Loucy (cell line): ENCODE results near the gene C20orf173.

ENCODE experiments used
- H2AFZ ChIP-seq: fragments of 200-600 bp; sonication (generic); 2 replicates; pipeline ENCODE4 v1.6.0; 2016; ENCODE audit warnings: antibody characterized with exemption, mild to moderate bottlenecking, low read length, moderate library complexity
- H3F3A ChIP-seq: fragments of 200-600 bp; 2 replicates; pipeline ENCODE4 v1.6.0; 2016; ENCODE audit warnings: antibody characterized with exemption, low read depth, mild to moderate bottlenecking
- H3K27me3 ChIP-seq: fragments of 200-600 bp; sonication (generic); 2 replicates; pipeline ENCODE4 v1.6.1; 2014; ENCODE audit warnings: low read length, mild to moderate bottlenecking; ENCODE audit not compliant: insufficient read depth, poor library complexity, severe bottlenecking
- H3K36me3 ChIP-seq: fragments of 200-600 bp; sonication (generic); 2 replicates; pipeline ENCODE4 v1.6.1; 2016; ENCODE audit warnings: low read length; ENCODE audit not compliant: insufficient read depth
- H3K4me1 ChIP-seq: fragments of 200-600 bp; sonication (generic); 2 replicates; pipeline ENCODE4 v1.5.1; 2014; ENCODE audit warnings: low read length, mild to moderate bottlenecking; ENCODE audit not compliant: insufficient read depth, poor library complexity, severe bottlenecking
- H3K4me2 ChIP-seq: fragments of 200-600 bp; sonication (generic); 2 replicates; pipeline ENCODE4 v1.6.0; 2014; ENCODE audit warnings: antibody characterized with exemption, low read length, low read depth, mild to moderate bottlenecking; ENCODE audit not compliant: poor library complexity, severe bottlenecking
- H3K4me3 ChIP-seq: fragments of 200-600 bp; sonication (generic); 2 replicates; pipeline ENCODE4 v1.5.1; 2014; ENCODE audit warnings: low read length, mild to moderate bottlenecking, mixed read lengths; ENCODE audit not compliant: poor library complexity, severe bottlenecking
- H3K79me2 ChIP-seq: fragments of 200-600 bp; sonication (generic); 2 replicates; pipeline ENCODE4 v1.6.1; 2014; ENCODE audit warnings: low read length; ENCODE audit not compliant: insufficient read depth
- H3K9ac ChIP-seq: fragments of 200-600 bp; sonication (generic); 2 replicates; pipeline ENCODE4 v1.6.0; 2014; ENCODE audit warnings: mild to moderate bottlenecking, low read depth, low read length, moderate library complexity; ENCODE audit not compliant: poor library complexity, severe bottlenecking
- H3K9me2 ChIP-seq: fragments of 200-600 bp; sonication (generic); replicated peaks from 2 replicates; pipeline ENCODE4 v1.6.1; 2016; ENCODE audit warnings: low read depth, low read length, mixed read lengths
- H3K9me3 ChIP-seq: fragments of 200-600 bp; sonication (generic); 2 replicates; pipeline ENCODE4 v1.6.1; 2014; ENCODE audit warnings: mild to moderate bottlenecking, antibody characterized with exemption, low read length, low read depth; ENCODE audit not compliant: insufficient read depth
- H4K20me1 ChIP-seq: fragments of 200-600 bp; sonication (generic); 2 replicates; pipeline ENCODE4 v1.6.0; 2014; ENCODE audit warnings: antibody characterized with exemption, low read length, mild to moderate bottlenecking; ENCODE audit not compliant: insufficient read depth, poor library complexity, severe bottlenecking
- CTCF ChIP-seq: fragments of 200-600 bp; sonication (generic); conservative IDR thresholded peaks from 2 replicates; pipeline ENCODE4 v1.5.1; 2014; ENCODE audit warnings: mild to moderate bottlenecking, antibody characterized with exemption, low read length
- EZH2phosphoT487 ChIP-seq: fragments of 200-600 bp; IDR thresholded peaks from 2 replicates; pipeline ENCODE4 v1.6.1; 2018; ENCODE audit warnings: antibody characterized with exemption, mild to moderate bottlenecking, moderate library complexity, borderline replicate concordance

C20orf173 gene

DNA sequence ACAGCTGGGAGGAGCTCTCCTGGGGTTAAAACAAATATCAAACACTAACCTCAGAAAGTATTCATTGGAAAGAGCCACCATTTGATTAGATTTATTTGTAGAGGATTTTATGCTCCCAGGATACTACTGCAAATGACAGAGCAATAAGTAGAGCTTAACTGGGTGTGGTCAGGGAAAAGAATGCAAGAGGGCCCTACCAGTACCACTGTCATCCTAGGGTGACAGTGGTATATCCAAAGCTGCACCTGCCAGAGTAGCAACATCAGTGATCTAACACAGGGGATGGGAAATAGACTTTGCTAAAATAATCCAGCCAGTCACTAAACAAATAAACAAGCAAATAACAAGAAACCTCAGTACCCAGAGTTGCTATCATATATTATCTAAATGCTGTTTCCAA, 42.1 kb upstream of the C20orf173 start:
- H4K20me1 ChIP-seq, result no peaks in the 10 kb centered on the region
- no peaks in the 10 kb centered on the region for H3K9me3 ChIP-seq
- H2AFZ ChIP-seq, result no peak overlapping the region
- H3K4me1 ChIP-seq, result no peaks in the 10 kb centered on the region
- no peak overlapping the region for H3K4me2 ChIP-seq
- no peaks in the 10 kb centered on the region for H3K36me3 ChIP-seq
- no peaks in the 10 kb centered on the region for H3F3A ChIP-seq
- no peaks in the 10 kb centered on the region for H3K9me2 ChIP-seq
- H3K27me3 ChIP-seq, result no peaks in the 10 kb centered on the region
- TF ChIP-seq CTCF (no peak), EZH2phosphoT487 (no peak)
- no peak overlapping the region for H3K9ac ChIP-seq
- H3K4me3 ChIP-seq, result no peak overlapping the region
- H3K79me2 ChIP-seq, result no peaks in the 10 kb centered on the region

GRCh38 chr20:35568645-35569044, 39.2 kb upstream of the C20orf173 start:
- no peak overlapping the region for H3K4me2 ChIP-seq
- H3K27me3 ChIP-seq, result no peaks in the 10 kb centered on the region
- TF ChIP-seq EZH2phosphoT487, result no peak
- peak; percentile 53 for TF ChIP-seq CTCF

GRCh38 chr20:35564905-35565304, 35.5 kb upstream of the C20orf173 start:
- Histone ChIP-seq H3K4me1 (no peaks in the 10 kb centered on the region), H3K9me2 (no peaks in the 10 kb centered on the region), H3F3A (no peaks in the 10 kb centered on the region), H2AFZ (no peak overlapping the region), H3K27me3 (no peaks in the 10 kb centered on the region), H3K4me2 (no peak overlapping the region), H4K20me1 (no peaks in the 10 kb centered on the region), H3K79me2 (no peaks in the 10 kb centered on the region), H3K9ac (no peak overlapping the region), H3K4me3 (no peak overlapping the region), H3K9me3 (no peaks in the 10 kb centered on the region), H3K36me3 (no peaks in the 10 kb centered on the region)
- no peak for TF ChIP-seq CTCF
- no peak for TF ChIP-seq EZH2phosphoT487

More at GRCh38 chr20:35568645-35569044, 39.2 kb upstream of the C20orf173 start:
- Histone ChIP-seq H3K4me3 (no peak overlapping the region), H3K9me2 (no peaks in the 10 kb centered on the region), H3K4me1 (no peaks in the 10 kb centered on the region), H4K20me1 (no peaks in the 10 kb centered on the region), H2AFZ (no peak overlapping the region), H3K9ac (no peak overlapping the region), H3K79me2 (no peaks in the 10 kb centered on the region), H3F3A (no peaks in the 10 kb centered on the region), H3K9me3 (no peaks in the 10 kb centered on the region), H3K36me3 (no peaks in the 10 kb centered on the region)
